K562 (cell line): ENCODE data around the gene RNF207. TPM values are rescaled to one million over a fixed set of nuclear protein-coding genes. Genes with fewer than 3 reads are reported as not detected.

Source experiments
- ATAC-seq: fragments of 200-7000 bp; cut with Tn5 transposase; 3 replicates; pipeline ENCODE4 v1.9.1; 2020; ENCODE audit warnings: moderate library complexity
- BruUV-seq: library from RNA; stranded (reverse); fragments of 400-500 nt; replicated peaks from 2 replicates; lab custom pipeline; 2021; lab: Mats Ljungman, UMichigan
- CTCF ChIA-PET: fragments of 300-600 bp; formaldehyde crosslinking; extraction: SDS; loops from one replicate; lab custom pipeline; 2021; ENCODE audit warnings: low intra/inter-chr PET ratio; lab: Yijun Ruan, JAX
- POLR2A ChIA-PET: fragments of 300-600, 350-650 bp; sonication (Branson Sonifier 250); formaldehyde crosslinking; extraction: SDS; loops from one replicate; lab custom pipeline; 2021; ENCODE audit warnings: antibody characterized with exemption, inconsistent platforms; lab: Yijun Ruan, JAX
- DNase-seq, 4 experiments: peaks; one replicate each; pipeline versions ENCODE4 v3.0.0 to v3.0.0-alpha.2; 2011 to 2018; ENCODE audit warnings: low spot score in 3 of 4, mixed read lengths in 3 of 4; ENCODE audit errors: extremely low read depth in 1 of 4
- FAIRE-seq: peaks from 2 replicates; lab custom pipeline; 2011; peaks lifted over from hg19 to GRCh38; lab: Jason Lieb, UNC
- H2AFZ ChIP-seq: 2 replicates; pipeline ENCODE4 v1.6.0; 2011; ENCODE audit warnings: low read depth, low read length, control low read depth, inconsistent platforms
- H3K27ac ChIP-seq: fragments of 200-600 bp; 3 replicates; pipeline ENCODE4 v1.8.0; 2011; ENCODE audit warnings: low read depth, mild to moderate bottlenecking, control low read depth, inconsistent platforms, low read length, moderate library complexity, mixed read lengths; ENCODE audit errors: extremely low read depth
- H3K27me3 ChIP-seq, 2 experiments: fragments of 300-600 bp in 1 of 2; 2 replicates in 1 of 2; 3 replicates in 1 of 2; pipeline versions ENCODE4 v1.6.0 to v1.8.0; 2011; ENCODE audit warnings: inconsistent platforms in 2 of 2, low read length in 2 of 2, mild to moderate bottlenecking in 1 of 2, mixed read lengths in 1 of 2, moderate library complexity in 1 of 2; ENCODE audit not compliant: control insufficient read depth in 2 of 2, insufficient read depth in 2 of 2
- H3K36me3 ChIP-seq: fragments of 300-600 bp; 3 replicates; pipeline ENCODE4 v1.8.0; 2011; ENCODE audit warnings: mild to moderate bottlenecking, low read length, inconsistent platforms; ENCODE audit not compliant: control insufficient read depth, insufficient read depth
- H3K4me1 ChIP-seq, 2 experiments: fragments of 200-600 bp in 1 of 2; replicated peaks in 1 of 2; 2 replicates in 1 of 2; 3 replicates in 1 of 2; pipeline versions ENCODE4 v1.5.1 to v1.8.0; 2011; ENCODE audit warnings: inconsistent platforms in 2 of 2, low read length in 2 of 2, mild to moderate bottlenecking in 1 of 2, mixed read lengths in 1 of 2, moderate library complexity in 1 of 2; ENCODE audit not compliant: control insufficient read depth in 2 of 2, insufficient read depth in 2 of 2
- H3K4me2 ChIP-seq: 2 replicates; pipeline ENCODE4 v1.6.1; 2011; ENCODE audit warnings: low read length, control low read depth, inconsistent platforms, mixed read lengths; ENCODE audit not compliant: insufficient read depth
- H3K4me3 ChIP-seq: fragments of 200-600 bp; sonication (generic), shearing (Covaris generic); 2 replicates; pipeline ENCODE4 v1.5.1; 2016; ENCODE audit warnings: control low read depth, inconsistent platforms
- H3K79me2 ChIP-seq: fragments of 200-600 bp; 3 replicates; pipeline ENCODE4 v1.8.0; 2011; ENCODE audit warnings: low read length, inconsistent platforms; ENCODE audit not compliant: control insufficient read depth, insufficient read depth
- H3K9ac ChIP-seq, 2 experiments: 2 replicates each; pipeline versions ENCODE4 v1.6.0 to v1.6.1; 2011; ENCODE audit warnings: low read depth in 2 of 2, low read length in 2 of 2, control low read depth in 1 of 2, inconsistent platforms in 1 of 2, mild to moderate bottlenecking in 1 of 2, mixed read lengths in 1 of 2; ENCODE audit not compliant: insufficient read depth in 1 of 2
- H3K9me1 ChIP-seq: one replicate; pipeline ENCODE4 v1.6.0; 2011; ENCODE audit warnings: inconsistent platforms, mild to moderate bottlenecking, low read length, moderate library complexity; ENCODE audit not compliant: control insufficient read depth, insufficient read depth
- H3K9me3 ChIP-seq: replicated peaks from 2 replicates; pipeline ENCODE4 v1.5.1; 2011; ENCODE audit warnings: low read depth, low read length, inconsistent platforms; ENCODE audit not compliant: control insufficient read depth, insufficient read depth
- H4K20me1 ChIP-seq: replicated peaks from 2 replicates; pipeline ENCODE4 v1.6.1; 2011; ENCODE audit warnings: low read length, inconsistent platforms, mixed read lengths; ENCODE audit not compliant: control insufficient read depth, insufficient read depth
- REST ChIP-seq, 2 experiments: fragments of 450-650 bp; formaldehyde crosslinking in 1 of 2; IDR thresholded peaks; 2 replicates each; pipeline versions ENCODE4 v1.4.0 to v1.6.1; 2014 to 2020; ENCODE audit warnings: mild to moderate bottlenecking in 2 of 2, borderline replicate concordance in 1 of 2, low read depth in 1 of 2
- SMAD4 ChIP-seq: fragments of 250-450 bp; sonication (Bioruptor Pico); conservative IDR thresholded peaks from 2 replicates; pipeline ENCODE4 v1.8.0; 2021; ENCODE audit warnings: inconsistent platforms, mild to moderate bottlenecking, moderate library complexity
- ZBTB12 ChIP-seq: fragments of 250-450 bp; sonication (Bioruptor Pico); IDR thresholded peaks from 2 replicates; pipeline ENCODE4 v1.4.0; 2020
- ZBTB33 ChIP-seq: sonication (generic); formaldehyde crosslinking; IDR thresholded peaks from 2 replicates; pipeline ENCODE4 v1.8.1; 2023; ENCODE audit warnings: mild to moderate bottlenecking, missing genetic modification reagents
- ZNF311 ChIP-seq: fragments of 250-450 bp; sonication (Bioruptor Pico); IDR thresholded peaks from 2 replicates; pipeline ENCODE4 v1.4.0; 2020; ENCODE audit warnings: mild to moderate bottlenecking, moderate library complexity
- WGBS: fragments of 100-300 bp; shearing (Covaris generic); methylation state at CpG from one replicate; pipeline ENCODE4 v1.1.6; 2016; ENCODE audit warnings: low coverage, mixed read lengths; ENCODE audit not compliant: insufficient coverage; ENCODE audit errors: missing lambda C conversion rate; 5-methylcytosine and 5-hydroxymethylcytosine counted together
- in situ Hi-C: fragments of 300-500 bp; cut with MboI; formaldehyde crosslinking; loops from 4 replicates; pipeline ENCODE4 v1.15.0; 2018; ENCODE audit warnings: inconsistent platforms, mixed read lengths
- intact Hi-C: fragments of 100-400 bp; cut with micrococcal nuclease; formaldehyde crosslinking; loops from 2 replicates; pipeline ENCODE4 v1.14.2; 2022
- polyA plus RNA-seq, 8 experiments: library from polyadenylated mRNA; depleted of rRNA in 4 of 8; stranded (reverse) in 5 of 8; unstranded in 3 of 8; fragments of >200 nt; fragmentation: Nextera tagmentation in 2 of 8; fragmentation: Illumina TruSeq in 1 of 8; extraction: Ambion mirVana in 2 of 8; extraction: Trizol in 1 of 8; gene quantifications; 2 replicates each; pipeline versions ENCODE4 v1.2.1 to v1.2.3, GENCODE V29; 2011 to 2014; ENCODE audit warnings: inconsistent platforms in 1 of 8, missing spikeins in 1 of 8
- total RNA-seq, 7 experiments: library from RNA; depleted of rRNA in 6 of 7; stranded (reverse); fragments of >200 nt in 6 of 7; fragmentation: Illumina TruSeq in 2 of 7; extraction: Trizol in 2 of 7; gene quantifications; 2 replicates each; pipeline versions ENCODE4 v1.2.1 to v1.2.3, GENCODE V29; 2011 to 2021; ENCODE audit warnings: low replicate concordance in 1 of 7

RNF207 gene
- total and polyA plus RNA-seq, 9 of the 15 experiments (the other 6 are each of a cell fraction or from before 2014, with no cell fraction given): 2.7 to 30.6 (median 12.9) TPM

- peak; percentile 78 for TF ChIP-seq ZBTB33 (CRISPR knock-in tag)
- TF ChIP-seq SMAD4 (CRISPR knock-in tag): peak; percentile 69
Measured at GRCh38 chr1:6199298-6200187, 6.4 kb upstream of the RNF207 start, which contains the start of gene RPL22 (continued).

GRCh38 chr1:6200188-6200809 is 5.6 kb upstream of the RNF207 start:
- H3K36me3 ChIP-seq: peaks cover 39% of the 10 kb centered on the region
- intact Hi-C loops: no loop called here
- WGBS: 65% methylated on average over 10 of the region's 10 CpGs
- TF ChIP-seq ZBTB12 (0 out of 2 replicates have a peak, but pooled peaks have one; percentile 19), ZNF311 (CRISPR knock-in tag) (no peak), REST (IDR thresholded peaks at IDR 0.05; ENCODE audit: borderline replicate concordance) (peak; percentile 59; the same call in 1 of the 2 replicates), REST (CRISPR knock-in tag; IDR thresholded peaks at IDR 0.05; ENCODE audit: low read depth) (no peak)

More at GRCh38 chr1:6200188-6200809, 5.6 kb upstream of the RNF207 start:
- DNase-seq (peak in 1 of 4 experiments; percentile 44), FAIRE-seq (peak; percentile 19), ATAC-seq (no peak)
- BruUV-seq: no TSS peak
- Histone ChIP-seq H3K9me3 (no peaks in the 10 kb centered on the region), H2AFZ (peak overlapping the region; percentile 87), H3K79me2 (peaks cover 58% of the 10 kb centered on the region), H3K4me2 (peak overlapping the region; percentile 90), H3K9me1 (no peaks in the 10 kb centered on the region), H3K9ac (peak overlapping the region; percentile 99), H3K4me1 (peaks cover 23 to 29% of the 10 kb centered on the region in 2 experiments; a peak in 4 of 5 replicates), H3K27ac (peak overlapping the region; percentile 96), H3K27me3 (no peaks in the 10 kb centered on the region), H4K20me1 (peaks cover 5% of the 10 kb centered on the region; the same call in 1 of the 2 replicates), H3K4me3 (peak overlapping the region; percentile 99)
- ChIA-PET POLR2A (interaction anchor here (0.6 to 1.6 kb wide), 10 partner anchors 12 to 352 kb away, joined by 3 to 8 read pairs (median 3); no protein-coding TSS in a partner anchor), CTCF (no interaction called here)
- in situ Hi-C loops: no loop called here
